GM19463 (cell line): Measurements from ENCODE around the gene IFT74.
"Not testable (repeated sequence)": the region's sequence is repeated elsewhere in the genome, so short reads cannot be mapped to it uniquely, and the experiment has no call there.

ENCODE experiments used
- ATAC-seq: cut with Tn5 transposase; IDR thresholded peaks from one replicate; pipeline ENCODE4 v1.9.1; 2021; ENCODE audit warnings: mild to moderate bottlenecking, moderate library complexity; ENCODE audit not compliant: unreplicated experiment

IFT74 gene

GRCh38 chr9:27065288-27065687, 109.1 kb downstream of the IFT74 start:
- ATAC-seq: no peak

DNA sequence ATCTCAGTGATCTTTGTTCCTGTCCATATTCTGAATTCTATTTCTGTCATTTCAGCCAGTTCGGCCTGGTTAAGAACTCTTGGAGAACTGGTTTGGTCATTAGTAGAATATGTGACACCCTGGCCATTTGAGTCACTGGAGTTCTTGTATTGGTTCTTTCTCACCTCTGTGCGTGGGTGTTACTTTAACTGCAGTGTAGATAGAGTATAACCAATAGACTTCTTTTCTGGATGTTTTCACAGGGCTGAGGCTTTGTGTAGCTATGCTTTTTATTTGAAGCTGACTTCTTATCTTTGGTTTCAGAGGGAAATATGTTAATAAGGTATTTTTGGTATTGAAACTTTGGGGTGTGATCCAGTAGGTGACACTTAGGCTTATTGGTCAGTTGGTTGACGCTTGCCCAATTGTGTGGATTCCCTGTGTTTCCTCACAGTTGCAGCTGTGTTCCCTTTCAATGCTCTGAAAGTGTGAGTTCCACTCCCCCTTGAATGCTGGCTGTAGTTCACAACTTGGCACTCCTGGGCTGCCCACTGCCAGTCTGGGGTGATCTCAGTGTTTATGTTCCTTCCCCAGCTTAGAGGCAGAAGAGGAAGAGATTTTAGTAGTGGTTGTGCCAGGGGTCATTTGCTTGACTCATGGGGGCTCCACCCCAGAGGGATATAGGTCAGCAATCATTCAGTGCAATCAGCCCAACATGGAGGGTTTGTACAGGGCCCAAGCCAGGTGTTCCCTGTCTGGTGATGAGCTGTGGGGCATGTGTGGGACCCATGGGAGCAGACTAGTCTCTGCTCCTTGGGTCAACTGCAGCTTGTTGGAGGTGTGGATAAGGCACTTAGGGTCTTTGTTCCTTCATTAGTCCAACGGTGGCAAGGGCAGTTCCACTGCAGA, 117.9 kb downstream of the IFT74 start:
- no peak for ATAC-seq

DNA sequence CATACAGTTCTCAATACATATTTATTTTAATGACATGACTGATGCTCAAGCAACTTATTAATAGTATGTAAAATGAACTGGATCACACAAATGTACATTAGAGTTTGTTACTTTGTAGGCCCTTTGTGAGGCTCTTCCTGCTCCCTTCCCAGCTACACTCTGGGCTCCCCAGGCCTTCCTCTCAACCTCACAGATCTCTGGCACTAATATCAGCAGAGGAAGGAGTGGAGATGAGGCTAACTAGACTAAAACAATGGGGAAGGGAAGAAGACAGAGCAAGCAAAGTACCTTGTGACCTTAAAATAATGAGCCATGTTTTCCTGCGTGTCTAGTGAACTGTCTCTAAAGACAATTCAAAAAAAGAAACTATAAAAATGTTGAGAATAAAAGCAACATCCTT, 122.5 kb downstream of the IFT74 start:
- ATAC-seq: no peak

DNA sequence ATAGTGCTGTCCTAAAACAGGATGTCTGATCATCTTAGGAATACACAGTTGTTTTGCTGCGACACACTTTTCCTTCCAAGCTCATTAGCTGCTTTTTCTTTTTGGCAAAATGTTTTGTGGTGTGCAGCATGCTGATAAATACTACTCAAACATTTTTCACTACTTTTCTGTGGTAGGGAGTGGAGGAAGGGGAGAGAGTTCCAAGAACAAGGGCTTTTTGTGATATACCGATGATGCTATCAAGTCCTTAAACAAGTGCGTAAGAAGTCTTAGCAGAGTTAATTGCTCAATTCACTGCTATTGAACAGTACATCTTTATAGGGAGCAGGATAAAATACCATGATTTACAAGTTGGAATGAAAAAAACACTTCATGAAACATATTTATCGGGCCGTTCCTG, 129.2 kb downstream of the IFT74 start:
- no peak for ATAC-seq

DNA sequence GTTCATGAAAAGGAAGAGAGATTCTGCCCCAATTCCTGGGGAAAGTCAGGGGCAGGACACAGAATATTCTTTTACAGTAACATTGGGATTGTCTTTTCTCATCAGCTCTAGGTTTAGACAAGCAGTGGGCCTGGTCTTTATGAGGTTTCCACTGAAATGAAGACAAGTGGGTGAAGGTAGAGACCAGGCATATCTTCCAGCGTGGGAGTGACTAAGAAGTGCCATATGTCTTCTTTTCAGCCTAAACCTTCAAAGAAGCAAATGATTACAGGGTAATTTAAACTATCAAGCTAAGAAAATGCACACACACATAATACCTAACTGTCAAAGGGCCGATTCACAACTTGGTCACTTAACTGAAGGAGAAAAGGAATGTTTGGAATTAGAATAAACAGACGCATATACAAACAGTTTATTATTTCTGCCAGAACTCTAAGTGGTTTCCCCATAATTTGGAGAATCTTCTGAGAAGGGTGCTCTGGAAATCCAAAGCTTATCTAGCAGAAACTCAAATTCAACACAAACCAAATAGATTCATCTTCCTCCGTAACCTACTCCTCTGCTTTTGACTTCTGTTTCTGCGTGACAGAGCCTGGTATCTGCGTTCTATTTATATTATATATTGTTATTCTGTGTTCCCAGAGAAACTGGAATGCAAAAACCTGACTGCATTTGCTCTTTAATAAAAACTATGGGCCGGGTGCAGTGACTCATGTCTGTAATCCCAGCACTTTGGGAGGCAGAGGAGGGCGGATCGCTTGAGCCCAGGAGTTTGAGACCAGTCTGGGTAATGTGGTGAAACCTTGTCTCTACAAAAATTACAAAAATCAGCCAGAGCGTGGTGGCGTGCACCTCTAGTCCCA, 130.8 kb downstream of the IFT74 start:
- no peak for ATAC-seq

- ATAC-seq: no peak
Observed at GRCh38 chr9:27088981-27089380, 132.8 kb downstream of the IFT74 start.

- no peak for ATAC-seq
Observed at GRCh38 chr9:27089706-27090105, 133.5 kb downstream of the IFT74 start.

- no peak for ATAC-seq
Observed at GRCh38 chr9:27090231-27090630, 134.0 kb downstream of the IFT74 start.

DNA sequence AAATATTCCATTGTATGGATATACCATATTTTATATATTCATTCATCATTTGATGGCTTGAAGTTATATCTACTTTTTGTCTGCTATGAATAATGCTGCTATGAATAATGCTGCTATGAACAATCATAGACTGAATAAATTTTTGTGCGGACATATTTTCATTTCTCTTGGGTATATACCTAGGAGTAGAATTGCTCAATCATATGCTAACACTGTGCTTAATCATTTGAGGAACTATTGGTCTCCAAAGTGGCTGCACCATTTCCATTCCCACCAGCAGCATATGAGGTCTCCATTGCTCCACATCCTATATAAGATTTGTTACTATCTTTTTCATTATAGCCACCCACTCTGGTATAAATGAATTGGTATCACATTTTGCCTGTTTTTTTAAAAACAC, 134.5 kb downstream of the IFT74 start:
- ATAC-seq: no peak

DNA sequence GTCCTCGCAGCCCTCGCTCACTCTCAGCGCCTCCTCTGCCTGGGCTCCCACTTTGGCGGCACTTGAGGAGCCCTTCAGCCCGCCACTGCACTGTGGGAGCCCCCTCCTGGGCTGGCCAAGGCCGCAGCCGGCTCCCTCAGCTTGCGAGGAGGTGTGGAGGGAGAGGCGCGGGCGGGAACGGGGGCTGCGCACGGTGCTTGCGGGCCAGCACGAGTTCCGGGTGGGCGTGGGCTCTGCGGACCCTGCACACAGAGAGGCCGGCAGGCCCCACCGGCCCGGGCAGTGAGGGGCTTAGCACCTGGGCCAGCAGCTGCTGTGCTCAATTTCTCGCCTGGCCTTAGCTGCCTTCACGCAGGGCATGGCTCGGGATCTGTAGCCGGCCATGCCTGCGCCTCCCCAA, 136.3 kb downstream of the IFT74 start:
- ATAC-seq: not testable (repeated sequence)

DNA sequence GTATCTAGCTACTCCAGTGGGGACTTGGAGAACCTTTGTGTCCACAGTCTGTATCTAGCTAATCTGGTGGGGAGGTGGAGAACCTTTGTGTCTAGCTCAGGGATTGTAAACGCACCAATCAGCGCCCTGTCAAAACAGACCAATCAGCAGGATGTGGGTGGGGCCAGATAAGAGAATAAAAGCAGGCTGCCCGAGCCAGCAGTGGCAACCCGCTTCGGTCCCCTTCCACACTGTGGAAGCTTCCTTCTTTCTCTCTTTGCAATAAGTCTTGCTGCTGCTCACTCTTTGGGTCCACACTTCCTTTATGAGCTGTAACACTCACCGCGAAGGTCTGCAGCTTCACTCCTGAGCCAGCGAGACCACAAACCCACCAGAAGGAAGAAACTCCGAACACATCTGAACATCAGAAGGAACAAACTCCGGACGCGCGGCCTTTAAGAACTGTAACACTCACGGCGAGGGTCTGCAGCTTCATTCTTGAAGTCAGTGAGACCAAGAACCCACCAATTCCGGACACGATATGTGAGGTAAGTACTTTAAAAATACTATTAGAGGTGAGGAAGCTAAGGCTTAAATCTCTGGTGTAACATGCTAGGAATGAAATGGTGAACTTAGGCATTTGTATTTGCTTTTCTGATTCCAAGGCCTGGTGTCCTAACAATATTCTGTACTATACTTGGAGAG, 137.3 kb downstream of the IFT74 start:
- not testable (repeated sequence) for ATAC-seq

DNA sequence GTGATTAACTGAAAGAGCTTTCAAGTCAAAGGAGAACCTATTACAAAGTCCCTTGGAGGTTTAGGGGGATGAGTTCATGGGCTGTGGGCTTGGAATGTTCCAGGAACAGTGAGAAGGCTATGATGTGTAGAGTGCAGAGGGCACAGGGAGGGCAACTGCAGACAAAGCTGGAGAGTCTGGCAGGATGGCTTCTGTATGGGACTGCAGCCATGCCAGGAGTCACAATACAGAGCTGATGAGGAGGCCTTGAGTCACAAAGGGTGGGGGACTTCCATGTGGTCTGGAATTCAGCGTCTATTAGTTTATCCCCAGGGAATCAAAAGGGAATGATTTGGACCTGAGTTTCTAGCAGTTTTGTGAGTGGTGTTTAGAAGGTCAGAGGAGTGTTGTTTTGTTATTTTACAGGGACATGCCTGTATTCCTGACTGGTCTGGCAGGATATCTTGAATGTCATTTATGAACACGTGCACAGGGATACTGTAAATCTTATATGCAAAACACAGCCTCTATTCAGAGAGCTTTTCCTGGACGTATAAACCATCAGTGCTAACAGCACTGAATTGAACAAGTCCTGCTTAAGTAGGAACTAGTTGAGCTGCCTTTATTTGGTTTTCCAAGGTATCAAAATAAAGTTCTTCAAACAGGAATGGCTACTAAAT, 138.6 kb downstream of the IFT74 start:
- no peak for ATAC-seq

GRCh38 chr9:27107241-27107640, 151.0 kb downstream of the IFT74 start:
- ATAC-seq: no peak

DNA sequence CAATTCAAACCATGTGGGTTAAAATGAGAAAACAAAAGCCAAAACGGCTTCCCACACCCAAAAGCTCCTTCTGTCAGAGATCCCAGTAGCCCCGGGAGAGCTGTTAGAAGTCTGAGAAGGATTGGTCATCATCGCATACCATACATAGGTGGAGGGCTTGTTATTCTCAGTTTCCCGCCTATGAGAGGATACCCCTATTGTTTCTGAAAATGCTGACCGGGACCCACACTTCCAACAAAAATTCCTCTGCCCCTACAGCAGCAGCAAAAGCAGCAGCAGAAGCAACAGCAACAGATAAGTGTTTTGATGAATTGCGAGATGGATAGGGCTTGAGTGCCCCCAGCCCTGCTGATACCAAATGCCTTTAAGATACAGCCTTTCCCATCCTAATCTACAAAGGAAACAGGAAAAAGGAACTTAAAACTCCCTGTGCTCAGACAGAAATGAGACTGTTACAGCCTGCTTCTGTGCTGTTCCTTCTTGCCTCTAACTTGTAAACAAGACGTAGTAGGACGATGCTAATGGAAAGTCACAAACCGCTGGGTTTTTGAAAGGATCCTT, 152.8 kb downstream of the IFT74 start, which contains the start of gene TEK:
TSS of gene TEK (plus strand) at position 245 of the 561 bp plus-strand sequence. CDS start 366 bp downstream, outside the sequence.
- no peak for ATAC-seq

DNA sequence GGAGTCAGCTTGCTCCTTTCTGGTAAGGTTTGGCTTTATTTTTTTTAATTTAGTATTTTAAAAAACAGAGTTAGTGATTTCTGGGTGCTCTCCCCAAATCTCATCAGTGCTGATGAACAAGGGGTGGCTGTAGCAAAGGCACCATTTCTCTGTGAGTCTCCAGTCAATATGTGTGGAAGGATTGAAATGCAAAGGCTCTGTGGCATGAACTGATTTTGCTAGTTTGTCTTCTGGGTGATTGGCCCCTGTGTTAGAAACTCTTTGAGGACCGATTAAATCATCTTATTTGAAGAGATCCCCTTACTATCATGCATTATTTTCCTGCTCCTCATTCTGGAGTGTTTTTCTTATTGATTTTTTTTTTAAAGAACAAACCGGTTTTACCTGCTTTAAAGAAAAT, 153.4 kb downstream of the IFT74 start:
- no peak for ATAC-seq

DNA sequence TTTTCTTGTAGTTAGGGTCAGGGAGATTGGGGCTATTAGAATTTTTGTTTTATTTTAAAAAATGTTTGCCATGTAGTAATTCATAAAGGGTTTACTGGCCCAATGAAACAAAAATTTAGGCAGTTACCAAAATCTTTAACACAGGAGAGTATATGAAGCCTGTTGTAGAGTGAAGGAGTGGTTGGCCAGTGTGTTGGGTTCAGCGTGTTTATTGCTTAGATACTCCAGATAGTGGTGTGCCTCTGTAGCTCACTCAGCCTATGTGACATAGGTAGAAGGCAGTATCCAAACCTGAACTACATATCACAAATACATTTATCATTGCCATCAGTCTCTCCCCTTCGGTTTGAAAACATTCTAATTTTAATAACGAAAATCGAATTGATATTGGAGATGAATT, 154.0 kb downstream of the IFT74 start:
- ATAC-seq: no peak

DNA sequence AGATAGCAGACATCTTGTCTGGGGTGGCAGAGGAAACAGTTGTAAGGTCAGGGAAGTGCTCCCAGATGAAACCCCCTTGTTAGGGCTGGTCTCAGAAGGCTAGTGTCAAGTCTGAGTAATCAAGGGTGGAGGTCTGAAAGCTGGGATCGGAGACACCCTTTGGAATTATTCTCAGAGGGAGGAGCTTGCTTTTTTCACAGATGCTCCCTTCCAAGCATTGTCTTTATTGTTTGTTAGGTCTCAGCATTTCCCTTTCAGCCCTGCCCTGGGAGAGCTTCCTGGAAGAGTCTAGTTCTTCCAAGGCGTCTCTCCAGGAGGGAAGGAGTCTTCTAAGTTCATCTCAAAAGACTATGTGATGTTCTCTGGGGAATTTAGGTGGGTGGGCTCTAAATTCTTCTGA, 156.0 kb downstream of the IFT74 start:
- ATAC-seq: no peak
